SU-DHL-6 (cell line): ENCODE results near the gene CDK13.

Experiments
- H2AFZ ChIP-seq: fragments of 200-600 bp; sonication (generic); 2 replicates; pipeline ENCODE4 v1.6.1; 2014; ENCODE audit warnings: low read depth, mild to moderate bottlenecking, moderate library complexity, mixed read lengths, antibody characterized with exemption, low read length; ENCODE audit not compliant: severe bottlenecking
- H3F3A ChIP-seq: fragments of 200-600 bp; shearing (Covaris generic); 2 replicates; pipeline ENCODE4 v1.6.0; 2016; ENCODE audit warnings: antibody characterized with exemption, mild to moderate bottlenecking; ENCODE audit not compliant: insufficient read depth
- H3K27ac ChIP-seq: fragments of 200-600 bp; sonication (generic); 2 replicates; pipeline ENCODE4 v1.5.1; 2016; ENCODE audit warnings: low read depth, mild to moderate bottlenecking, low read length, moderate library complexity, mixed read lengths
- H3K27me3 ChIP-seq: fragments of 200-600 bp; sonication (generic), shearing (Covaris generic); 2 replicates; pipeline ENCODE4 v1.6.0; 2014; ENCODE audit warnings: mild to moderate bottlenecking, low read length
- H3K36me3 ChIP-seq: fragments of 200-600 bp; sonication (generic); 2 replicates; pipeline ENCODE4 v1.6.1; 2014; ENCODE audit warnings: mild to moderate bottlenecking, low read length, mixed read lengths
- H3K4me2 ChIP-seq: fragments of 300-600, 200-600 bp; shearing (Covaris generic), sonication (generic); 2 replicates; pipeline ENCODE4 v1.6.0; 2014; ENCODE audit warnings: low read length, low read depth, mild to moderate bottlenecking; ENCODE audit not compliant: poor library complexity, severe bottlenecking
- H3K4me3 ChIP-seq: fragments of 200-600 bp; sonication (generic); 2 replicates; pipeline ENCODE4 v1.5.1; 2014; ENCODE audit warnings: antibody characterized with exemption, low read length, mild to moderate bottlenecking, mixed read lengths; ENCODE audit not compliant: insufficient read depth, poor library complexity, severe bottlenecking
- H3K79me2 ChIP-seq: fragments of 200-600 bp; sonication (generic); 2 replicates; pipeline ENCODE4 v1.6.1; 2014; ENCODE audit warnings: mild to moderate bottlenecking, low read length, moderate library complexity; ENCODE audit not compliant: insufficient read depth
- H3K9ac ChIP-seq: fragments of 200-600 bp; sonication (generic); 2 replicates; pipeline ENCODE4 v1.7.0; 2014; ENCODE audit warnings: mild to moderate bottlenecking, low read length
- H3K9me2 ChIP-seq: fragments of 200-600 bp; sonication (generic); replicated peaks from 2 replicates; pipeline ENCODE4 v1.6.1; 2014; ENCODE audit warnings: low read length; ENCODE audit not compliant: insufficient read depth
- H3K9me3 ChIP-seq: fragments of 200-600 bp; sonication (generic); 2 replicates; pipeline ENCODE4 v1.6.1; 2014; ENCODE audit warnings: low read length, mixed read lengths; ENCODE audit not compliant: insufficient read depth
- H4K20me1 ChIP-seq: fragments of 200-600 bp; sonication (generic); 2 replicates; pipeline ENCODE4 v1.6.1; 2014; ENCODE audit warnings: low read depth, mild to moderate bottlenecking, antibody characterized with exemption, low read length, moderate library complexity, mixed read lengths
- CTCF ChIP-seq: fragments of 200-600 bp; sonication (generic); IDR thresholded peaks from one replicate; pipeline ENCODE4 v1.5.1; 2017; ENCODE audit warnings: antibody characterized with exemption, mild to moderate bottlenecking, low read length, moderate library complexity; ENCODE audit not compliant: insufficient read depth, poor library complexity, severe bottlenecking
- EZH2phosphoT487 ChIP-seq: fragments of 200-600 bp; sonication (generic), shearing (Covaris generic); conservative IDR thresholded peaks from 2 replicates; pipeline ENCODE4 v1.6.1; 2018; ENCODE audit warnings: mild to moderate bottlenecking, antibody characterized with exemption, low read length, moderate library complexity, mixed read lengths

Gene CDK13

DNA sequence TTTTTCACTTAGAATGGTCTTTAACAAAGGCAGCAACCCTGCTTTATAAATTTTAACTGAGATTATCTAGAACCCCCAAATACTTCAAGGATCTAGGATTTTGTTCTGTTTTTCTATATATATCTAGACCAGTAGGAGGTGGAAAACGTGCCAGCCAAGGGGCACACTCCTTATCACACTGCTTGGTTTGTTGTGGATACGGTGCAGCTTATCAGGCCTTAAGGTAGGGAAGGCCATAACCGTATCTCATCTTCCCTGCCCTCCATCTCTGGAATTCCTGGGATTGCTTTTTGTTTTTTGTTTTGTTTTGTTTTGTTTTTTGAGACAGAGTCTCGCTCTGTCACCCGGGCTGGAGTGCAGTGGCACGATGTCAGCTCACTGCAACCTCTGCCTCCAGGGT, 109.0 kb downstream of the CDK13 start:
- no peaks in the 10 kb centered on the region for H4K20me1 ChIP-seq
- no peak overlapping the region for H3K4me2 ChIP-seq
- no peaks in the 10 kb centered on the region for H3K79me2 ChIP-seq
- no peaks in the 10 kb centered on the region for H3K9me2 ChIP-seq
- no peak overlapping the region for H3K27ac ChIP-seq
- H3K36me3 ChIP-seq, result peaks cover 7% of the 10 kb centered on the region
- no peak overlapping the region for H2AFZ ChIP-seq
- H3K9me3 ChIP-seq, result no peaks in the 10 kb centered on the region
- 0 out of 2 replicates have a peak, but pooled peaks cover 3% of the 10 kb centered on the region for H3F3A ChIP-seq
- H3K9ac ChIP-seq, result no peak overlapping the region
- H3K4me3 ChIP-seq, result no peak overlapping the region
- TF ChIP-seq EZH2phosphoT487 (no peak), CTCF (no peak)
- H3K27me3 ChIP-seq, result no peaks in the 10 kb centered on the region

DNA sequence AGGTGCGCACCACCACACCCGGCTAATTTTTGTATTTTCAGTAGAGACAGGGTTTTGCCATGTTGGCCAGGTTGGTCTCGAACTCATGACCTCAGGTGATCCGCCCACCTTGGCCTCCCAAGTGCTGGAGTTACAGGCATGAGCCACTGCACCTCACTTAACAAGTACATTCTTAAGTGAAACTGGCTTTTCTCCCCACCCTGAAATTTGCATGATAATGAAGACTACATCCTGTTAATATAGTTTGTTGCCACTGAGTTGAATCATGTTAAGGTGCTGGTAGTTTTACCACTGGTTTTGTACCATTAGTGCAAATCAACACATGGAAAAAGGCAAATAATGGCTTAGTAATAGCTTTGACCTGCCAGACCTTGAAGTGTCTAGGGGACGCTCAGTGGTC, 122.2 kb downstream of the CDK13 start:
- Histone ChIP-seq H3F3A (peaks cover 18% of the 10 kb centered on the region), H3K9ac (no peak overlapping the region), H4K20me1 (no peaks in the 10 kb centered on the region; the same call in 1 of the 2 replicates), H3K36me3 (no peaks in the 10 kb centered on the region), H3K27me3 (no peaks in the 10 kb centered on the region), H3K4me2 (no peak overlapping the region), H3K27ac (no peak overlapping the region), H2AFZ (no peak overlapping the region), H3K79me2 (no peaks in the 10 kb centered on the region), H3K4me3 (no peak overlapping the region), H3K9me3 (no peaks in the 10 kb centered on the region), H3K9me2 (no peaks in the 10 kb centered on the region)
- TF ChIP-seq CTCF, result no peak
- no peak for TF ChIP-seq EZH2phosphoT487

GRCh38 chr7:40073239-40073638, 123.2 kb downstream of the CDK13 start:
- no peak for TF ChIP-seq EZH2phosphoT487
- TF ChIP-seq CTCF, result no peak
- H3K27ac ChIP-seq, result no peak overlapping the region
- no peaks in the 10 kb centered on the region for H3K9me3 ChIP-seq
- no peaks in the 10 kb centered on the region; the same call in 1 of the 2 replicates for H4K20me1 ChIP-seq
- H3F3A ChIP-seq, result peaks cover 21% of the 10 kb centered on the region
- H3K79me2 ChIP-seq, result no peaks in the 10 kb centered on the region
- H3K9me2 ChIP-seq, result no peaks in the 10 kb centered on the region
- no peak overlapping the region for H3K9ac ChIP-seq
- no peak overlapping the region for H3K4me2 ChIP-seq
- H2AFZ ChIP-seq, result no peak overlapping the region
- no peaks in the 10 kb centered on the region for H3K27me3 ChIP-seq
- H3K36me3 ChIP-seq, result peaks cover 4% of the 10 kb centered on the region; the same call in 1 of the 2 replicates
- no peak overlapping the region for H3K4me3 ChIP-seq
